A673 (cell line): ENCODE results near the gene NDE1. TPM values are rescaled to one million over a fixed set of nuclear protein-coding genes. Genes with fewer than 3 reads are reported as not detected.

Experiments used
- BruUV-seq: library from RNA; stranded (reverse); fragments of 400-500 nt; replicated peaks from 2 replicates; lab custom pipeline; 2021; lab: Mats Ljungman, UMichigan
- CTCF ChIA-PET: fragments of 300-600 bp; sonication (Branson Sonifier 250); formaldehyde crosslinking; loops from one replicate; lab custom pipeline; 2022; ENCODE audit warnings: antibody characterized with exemption; lab: Charles Lee
- POLR2A ChIA-PET: fragments of 300-600 bp; sonication (Branson Sonifier 250); formaldehyde crosslinking; loops from one replicate; lab custom pipeline; 2022; ENCODE audit warnings: antibody characterized with exemption; ENCODE audit not compliant: low non-redundant PET; lab: Charles Lee
- DNase-seq: peaks from one replicate; pipeline ENCODE4 v3.0.0-alpha.2; 2015; ENCODE audit warnings: low spot score
- H3K27ac ChIP-seq: fragments of 200-600 bp; sonication (generic); 2 replicates; pipeline ENCODE4 v1.5.1; 2016; ENCODE audit warnings: mixed run types, low read depth, mild to moderate bottlenecking, mixed read lengths, antibody characterized with exemption, low read length; ENCODE audit not compliant: poor library complexity, severe bottlenecking
- H3K27me3 ChIP-seq: fragments of 200-600 bp; sonication (generic); replicated peaks from 2 replicates; pipeline ENCODE4 v1.6.1; 2017; ENCODE audit warnings: mixed run types, low read depth, mild to moderate bottlenecking, mixed read lengths, antibody characterized with exemption, low read length; ENCODE audit not compliant: insufficient read depth, poor library complexity
- H3K36me3 ChIP-seq: fragments of 200-600 bp; sonication (generic); 2 replicates; pipeline ENCODE4 v1.6.1; 2016; ENCODE audit warnings: mixed run types, mild to moderate bottlenecking, mixed read lengths, antibody characterized with exemption, low read length; ENCODE audit not compliant: insufficient read depth, poor library complexity, severe bottlenecking
- H3K4me1 ChIP-seq: fragments of 200-600 bp; sonication (generic); 2 replicates; pipeline ENCODE4 v1.6.1; 2017; ENCODE audit warnings: mixed run types, mild to moderate bottlenecking, mixed read lengths, antibody characterized with exemption, low read length; ENCODE audit not compliant: insufficient read depth, poor library complexity, severe bottlenecking
- H3K4me3 ChIP-seq: fragments of 200-600 bp; sonication (generic); 2 replicates; pipeline ENCODE4 v1.5.1; 2016; ENCODE audit warnings: low read depth, mixed run types, mild to moderate bottlenecking, mixed read lengths, low read length; ENCODE audit not compliant: poor library complexity, severe bottlenecking
- H3K9me3 ChIP-seq: fragments of 200-600 bp; sonication (generic); 2 replicates; pipeline ENCODE4 v1.6.1; 2016; ENCODE audit warnings: mixed run types, low read depth, mild to moderate bottlenecking, mixed read lengths, antibody characterized with exemption, low read length; ENCODE audit not compliant: poor library complexity, severe bottlenecking
- EZH2 ChIP-seq: fragments of 200-600 bp; sonication (generic); IDR thresholded peaks from 2 replicates; pipeline ENCODE4 v1.6.1; 2017; ENCODE audit warnings: borderline replicate concordance, low read depth, mild to moderate bottlenecking, mixed read lengths, antibody characterized with exemption, low read length; ENCODE audit not compliant: poor library complexity, severe bottlenecking
- intact Hi-C: fragments of 100-400 bp; cut with micrococcal nuclease; formaldehyde crosslinking; loops from one replicate; pipeline ENCODE4 v1.10.0; 2022; ENCODE audit not compliant: unreplicated experiment
- total RNA-seq: library from RNA; stranded (reverse); gene quantifications from 2 replicates; pipeline ENCODE4 v1.2.3, GENCODE V29; 2021
- TF ChIP-seq, protein P1 (sequence below): fragments of 300-800, 200-600 bp; sonication (generic); conservative IDR thresholded peaks from 2 replicates; pipeline ENCODE4 v1.5.1; 2017; ENCODE audit warnings: low read depth, mild to moderate bottlenecking, antibody characterized with exemption, low read length, moderate library complexity, mixed read lengths

Gene NDE1
- total RNA-seq, 1 experiment from 2014 or later = 78.1 TPM

DNA sequence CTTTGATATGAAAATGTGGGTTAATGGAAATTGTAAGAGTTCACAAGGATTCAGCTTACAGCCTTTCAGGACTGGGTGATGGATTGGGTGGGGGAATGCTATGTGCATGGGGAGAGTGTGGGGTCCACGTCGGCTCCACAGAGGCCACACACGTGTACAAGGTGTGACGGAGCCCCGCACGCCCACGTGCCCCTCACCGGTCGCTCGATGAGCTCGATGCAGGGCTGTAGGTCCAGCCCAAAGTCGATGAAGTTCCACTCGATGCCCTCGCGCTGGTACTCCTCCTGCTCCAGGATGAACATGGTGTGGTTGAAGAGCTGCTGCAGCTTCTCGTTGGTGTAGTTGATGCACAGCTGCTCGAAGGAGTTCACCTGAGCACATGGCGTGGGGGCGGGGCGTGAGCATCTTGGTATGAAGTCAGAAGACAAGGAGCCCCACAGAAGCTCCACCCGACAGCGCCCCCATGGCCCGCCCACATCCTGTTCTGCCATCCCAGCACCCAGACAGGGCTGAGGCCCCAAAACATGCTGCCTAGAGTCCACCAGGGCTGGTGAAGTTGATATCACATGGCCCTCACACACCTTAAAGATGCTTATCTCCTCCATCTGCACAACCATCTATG is 107.7 kb downstream of the NDE1 start:
- TF ChIP-seq, protein P1, sequence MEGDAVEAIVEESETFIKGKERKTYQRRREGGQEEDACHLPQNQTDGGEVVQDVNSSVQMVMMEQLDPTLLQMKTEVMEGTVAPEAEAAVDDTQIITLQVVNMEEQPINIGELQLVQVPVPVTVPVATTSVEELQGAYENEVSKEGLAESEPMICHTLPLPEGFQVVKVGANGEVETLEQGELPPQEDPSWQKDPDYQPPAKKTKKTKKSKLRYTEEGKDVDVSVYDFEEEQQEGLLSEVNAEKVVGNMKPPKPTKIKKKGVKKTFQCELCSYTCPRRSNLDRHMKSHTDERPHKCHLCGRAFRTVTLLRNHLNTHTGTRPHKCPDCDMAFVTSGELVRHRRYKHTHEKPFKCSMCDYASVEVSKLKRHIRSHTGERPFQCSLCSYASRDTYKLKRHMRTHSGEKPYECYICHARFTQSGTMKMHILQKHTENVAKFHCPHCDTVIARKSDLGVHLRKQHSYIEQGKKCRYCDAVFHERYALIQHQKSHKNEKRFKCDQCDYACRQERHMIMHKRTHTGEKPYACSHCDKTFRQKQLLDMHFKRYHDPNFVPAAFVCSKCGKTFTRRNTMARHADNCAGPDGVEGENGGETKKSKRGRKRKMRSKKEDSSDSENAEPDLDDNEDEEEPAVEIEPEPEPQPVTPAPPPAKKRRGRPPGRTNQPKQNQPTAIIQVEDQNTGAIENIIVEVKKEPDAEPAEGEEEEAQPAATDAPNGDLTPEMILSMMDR = no peak
- no peak for TF ChIP-seq EZH2
- ChIA-PET POLR2A (no interaction called here), CTCF (no interaction called here)
- Histone ChIP-seq H3K27ac (no peak overlapping the region), H3K4me3 (no peak overlapping the region), H3K27me3 (peaks cover 2% of the 10 kb centered on the region), H3K9me3 (no peaks in the 10 kb centered on the region), H3K36me3 (no peaks in the 10 kb centered on the region), H3K4me1 (no peaks in the 10 kb centered on the region)
- intact Hi-C loops = no loop called here
- BruUV-seq = no TSS peak
- DNase-seq = no peak

DNA sequence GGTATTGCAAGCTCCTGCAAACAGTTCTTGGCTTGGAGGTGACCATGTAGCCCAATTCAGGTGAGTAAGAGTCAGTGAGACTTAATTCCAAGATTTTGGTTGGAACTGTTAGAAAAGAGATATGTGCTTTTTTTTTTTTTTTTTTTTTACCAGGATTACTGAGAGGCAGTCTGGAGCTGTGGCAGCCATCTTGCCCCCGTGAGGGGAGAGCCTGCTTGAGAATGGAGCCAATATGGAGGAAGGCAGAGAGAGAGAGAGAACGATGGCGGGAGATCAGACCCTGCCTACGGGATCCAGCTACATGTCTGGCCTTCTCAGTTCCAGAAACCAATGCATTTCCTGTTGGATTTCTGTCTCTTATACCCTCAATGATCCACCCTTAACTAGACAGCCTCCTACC is 109.0 kb downstream of the NDE1 start:
- ChIA-PET CTCF (no interaction called here), POLR2A (no interaction called here)
- BruUV-seq = no TSS peak
- Histone ChIP-seq H3K27ac (no peak overlapping the region), H3K4me1 (no peaks in the 10 kb centered on the region), H3K27me3 (peaks cover 5% of the 10 kb centered on the region), H3K9me3 (no peaks in the 10 kb centered on the region), H3K4me3 (no peak overlapping the region), H3K36me3 (no peaks in the 10 kb centered on the region)
- DNase-seq = no peak
- intact Hi-C loops = no loop called here
- TF ChIP-seq, protein P1 = no peak
- no peak for TF ChIP-seq EZH2

DNA sequence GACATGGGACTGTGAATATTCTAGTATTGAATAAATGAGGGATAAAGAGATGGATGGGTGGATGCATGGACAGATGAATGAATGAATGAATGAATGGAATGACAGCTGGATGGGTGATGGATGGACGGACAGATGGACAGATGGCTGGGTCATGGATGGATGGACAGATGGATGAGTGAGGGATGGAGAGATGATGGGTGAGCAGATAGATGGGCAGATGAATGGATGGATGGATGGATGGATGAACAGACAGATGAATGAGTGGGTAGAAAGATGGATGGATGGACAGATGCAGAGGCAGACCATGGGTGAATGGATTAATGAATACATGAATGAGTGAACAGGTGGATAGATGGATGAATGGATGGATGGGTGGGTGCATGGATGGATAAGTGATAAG is 110.1 kb downstream of the NDE1 start:
- Histone ChIP-seq H3K27me3 (peaks cover 5% of the 10 kb centered on the region), H3K9me3 (no peaks in the 10 kb centered on the region), H3K36me3 (no peaks in the 10 kb centered on the region), H3K27ac (no peak overlapping the region), H3K4me3 (no peak overlapping the region), H3K4me1 (no peaks in the 10 kb centered on the region)
- ChIA-PET POLR2A (interaction anchor here (0.7 kb wide), 1 partner anchor 1370 kb away, joined by 3 read pairs; no protein-coding TSS in a partner anchor), CTCF (no interaction called here)
- TF ChIP-seq EZH2 = no peak
- TF ChIP-seq, protein P1 = no peak
- intact Hi-C loops = loop anchor here (10.0 kb wide), 1 partner anchor 435 kb away; no protein-coding TSS in a partner anchor
- BruUV-seq = no TSS peak
- no peak for DNase-seq
